GM23248 (cell line): ENCODE results near the gene GJE1. TPM values are rescaled to one million over a fixed set of nuclear protein-coding genes. Genes with fewer than 3 reads are reported as not detected.

Experiments used
- DNase-seq: peaks from one replicate; pipeline ENCODE4 v3.0.0-alpha.2; 2015
- H2AFZ ChIP-seq: fragments of 200-600 bp; sonication (generic); 2 replicates; pipeline ENCODE4 v1.6.1; 2016; ENCODE audit warnings: antibody characterized with exemption
- H3F3A ChIP-seq: fragments of 200-600 bp; sonication (generic); 2 replicates; pipeline ENCODE4 v1.6.1; 2016; ENCODE audit warnings: mild to moderate bottlenecking, antibody characterized with exemption, mixed run types; ENCODE audit not compliant: insufficient read depth
- H3K27ac ChIP-seq: fragments of 200-600 bp; sonication (generic); 2 replicates; pipeline ENCODE4 v1.5.1; 2016; ENCODE audit warnings: mild to moderate bottlenecking
- H3K27me3 ChIP-seq: fragments of 200-600 bp; sonication (generic); replicated peaks from 2 replicates; pipeline ENCODE4 v1.6.1; 2016; ENCODE audit warnings: mild to moderate bottlenecking; ENCODE audit not compliant: insufficient read depth
- H3K36me3 ChIP-seq: fragments of 200-600 bp; sonication (generic); 2 replicates; pipeline ENCODE4 v1.6.1; 2016; ENCODE audit warnings: low read depth, mild to moderate bottlenecking
- H3K4me1 ChIP-seq: fragments of 200-600 bp; sonication (generic); 2 replicates; pipeline ENCODE4 v1.6.1; 2016; ENCODE audit warnings: mild to moderate bottlenecking; ENCODE audit not compliant: insufficient read depth
- H3K4me2 ChIP-seq: fragments of 200-600 bp; sonication (generic); one replicate; pipeline ENCODE4 v1.6.1; 2016; ENCODE audit warnings: mild to moderate bottlenecking; ENCODE audit not compliant: unreplicated experiment
- H3K4me3 ChIP-seq: fragments of 200-600 bp; sonication (generic); 2 replicates; pipeline ENCODE4 v1.5.1; 2016; ENCODE audit warnings: mild to moderate bottlenecking
- H3K79me2 ChIP-seq: fragments of 200-600 bp; sonication (generic); 2 replicates; pipeline ENCODE4 v1.6.1; 2016; ENCODE audit warnings: mild to moderate bottlenecking; ENCODE audit not compliant: insufficient read depth
- H3K9ac ChIP-seq: fragments of 200-600 bp; sonication (generic); 2 replicates; pipeline ENCODE4 v1.6.1; 2016; ENCODE audit warnings: mild to moderate bottlenecking
- H3K9me2 ChIP-seq: fragments of 200-600 bp; sonication (generic); 2 replicates; pipeline ENCODE4 v1.6.1; 2016; ENCODE audit warnings: mixed run types, mild to moderate bottlenecking, moderate library complexity; ENCODE audit not compliant: insufficient read depth
- H3K9me3 ChIP-seq: fragments of 200-600 bp; sonication (generic); one replicate; pipeline ENCODE4 v1.6.1; 2017; ENCODE audit warnings: low read depth
- H4K20me1 ChIP-seq: fragments of 200-600 bp; sonication (generic); 2 replicates; pipeline ENCODE4 v1.6.0; 2016; ENCODE audit not compliant: insufficient read depth
- EZH2 ChIP-seq: fragments of 200-600 bp; sonication (generic); IDR thresholded peaks from 2 replicates; pipeline ENCODE4 v1.6.1; 2018; ENCODE audit warnings: antibody characterized with exemption, mild to moderate bottlenecking; ENCODE audit not compliant: insufficient read depth, poor library complexity, severe bottlenecking
- EZH2phosphoT487 ChIP-seq: fragments of 200-600 bp; sonication (generic); IDR thresholded peaks from 2 replicates; pipeline ENCODE4 v1.6.1; 2018; ENCODE audit warnings: antibody characterized with exemption, moderate library complexity, mild to moderate bottlenecking, low read depth; ENCODE audit not compliant: insufficient read depth
- WGBS, 2 experiments: methylation state at CpG; one replicate each; pipeline ENCODE4 v1.1.6; 2015 to 2017; ENCODE audit warnings: low lambda C conversion rate in 2 of 2, low coverage in 1 of 2; ENCODE audit errors: missing lambda C conversion rate in 2 of 2; 5-methylcytosine and 5-hydroxymethylcytosine counted together
- in situ Hi-C: fragments of 300-500 bp; cut with MboI; formaldehyde crosslinking; loops from 2 replicates; pipeline ENCODE4 v1.15.0; 2020
- polyA plus RNA-seq: library from polyadenylated mRNA; unstranded; fragments of >200 nt; fragmentation: Nextera tagmentation; extraction: Ambion mirVana; gene quantifications from 2 replicates; pipeline ENCODE4 v1.2.1, GENCODE V29; 2016
- total RNA-seq: library from RNA; depleted of rRNA; stranded (reverse); fragments of >200 nt; shearing (Covaris generic); gene quantifications from 2 replicates; pipeline ENCODE4 v1.2.3, GENCODE V29; 2014

The GJE1 gene
- total and polyA plus RNA-seq, 2 experiments from 2014 or later, result not detected

DNA sequence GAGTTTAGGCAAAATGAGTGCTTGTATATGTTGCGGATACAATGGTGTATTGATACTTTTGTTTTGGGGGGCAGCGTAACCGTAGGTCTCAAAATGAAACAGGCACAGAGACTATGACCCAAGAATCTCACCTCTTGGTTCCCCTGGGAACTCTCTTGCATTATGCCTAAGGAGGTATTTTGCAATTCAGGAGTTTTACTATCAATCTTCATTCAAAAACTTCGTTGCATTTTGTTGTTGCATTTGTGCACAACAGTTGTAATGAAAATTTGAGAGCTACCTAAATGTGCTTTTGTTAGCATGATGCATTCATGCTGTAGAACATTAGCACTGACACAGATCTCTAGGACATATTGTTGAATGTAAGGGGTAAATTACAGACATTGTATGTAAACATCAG lies 32.5 kb downstream of the GJE1 start:
- H3K9ac ChIP-seq, result no peak overlapping the region
- no peak overlapping the region for H3K4me2 ChIP-seq
- H3K36me3 ChIP-seq, result peaks cover 25% of the 10 kb centered on the region
- DNase-seq, result no peak
- H3K27me3 ChIP-seq, result no peaks in the 10 kb centered on the region
- H2AFZ ChIP-seq, result no peak overlapping the region
- H3K9me3 ChIP-seq, result no peaks in the 10 kb centered on the region
- peaks cover 8% of the 10 kb centered on the region; the same call in 1 of the 2 replicates for H4K20me1 ChIP-seq
- H3K27ac ChIP-seq, result no peak overlapping the region
- TF ChIP-seq EZH2phosphoT487 (no peak), EZH2 (no peak)
- in situ Hi-C loops, result loop anchor here (25.0 kb wide), 1 partner anchor 222 kb away; no protein-coding TSS in a partner anchor
- peaks cover 90% of the 10 kb centered on the region for H3K79me2 ChIP-seq
- H3K9me2 ChIP-seq, result no peaks in the 10 kb centered on the region
- H3K4me1 ChIP-seq, result no peaks in the 10 kb centered on the region
- no peaks in the 10 kb centered on the region for H3F3A ChIP-seq
- no peak overlapping the region for H3K4me3 ChIP-seq
- WGBS, 2 experiments, result 91 to 97% methylated on average over 4 of the region's 4 CpGs

- Histone ChIP-seq H3K4me2 (no peak overlapping the region), H3K9me3 (no peaks in the 10 kb centered on the region), H3K9me2 (no peaks in the 10 kb centered on the region), H3K4me1 (no peaks in the 10 kb centered on the region), H3F3A (no peaks in the 10 kb centered on the region), H3K36me3 (peaks cover 40% of the 10 kb centered on the region), H3K9ac (no peak overlapping the region), H3K79me2 (peaks cover 76% of the 10 kb centered on the region), H3K27ac (no peak overlapping the region), H3K4me3 (no peak overlapping the region), H4K20me1 (0 out of 2 replicates have a peak, but pooled peaks cover 4% of the 10 kb centered on the region), H2AFZ (no peak overlapping the region), H3K27me3 (no peaks in the 10 kb centered on the region)
- TF ChIP-seq EZH2phosphoT487, result no peak
- no peak for DNase-seq
- WGBS, 2 experiments, result 85 to 95% methylated on average over 3 of the region's 3 CpGs
- in situ Hi-C loops, result loop anchor here (25.0 kb wide), 1 partner anchor 220 kb away; no protein-coding TSS in a partner anchor
Measured at GRCh38 chr6:142167071-142167470, 34.3 kb downstream of the GJE1 start.

- WGBS, 2 experiments, result 96 to 100% methylated on average over 2 of the region's 2 CpGs
- H3K27me3 ChIP-seq, result no peaks in the 10 kb centered on the region
- in situ Hi-C loops, result loop anchor here (25.0 kb wide), 1 partner anchor 220 kb away; no protein-coding TSS in a partner anchor
Measured at GRCh38 chr6:142167486-142167885, 34.8 kb downstream of the GJE1 start.

DNA sequence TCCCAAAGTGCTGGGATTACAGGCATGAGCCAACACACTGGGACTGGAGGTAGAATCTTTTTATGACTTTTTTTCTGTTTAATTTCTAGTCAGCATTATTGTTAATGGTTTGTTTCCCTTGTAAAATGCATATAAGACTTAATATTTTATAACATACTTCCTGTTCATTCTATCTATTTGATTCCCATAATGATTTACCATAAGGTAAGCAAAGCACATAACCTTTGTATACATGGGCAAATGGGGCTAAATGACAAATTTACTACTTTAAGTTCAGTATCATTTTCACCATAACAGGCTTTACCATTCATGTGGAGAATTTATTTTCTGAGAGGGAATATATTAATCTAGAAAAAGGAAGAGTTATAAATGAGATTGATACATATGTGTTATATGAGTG lies 38.6 kb downstream of the GJE1 start:
- no peak overlapping the region for H3K27ac ChIP-seq
- no peak overlapping the region for H3K9ac ChIP-seq
- H3K79me2 ChIP-seq, result peaks cover 45% of the 10 kb centered on the region
- H3K4me2 ChIP-seq, result no peak overlapping the region
- H4K20me1 ChIP-seq, result no peaks in the 10 kb centered on the region
- H3K4me3 ChIP-seq, result no peak overlapping the region
- TF ChIP-seq EZH2phosphoT487 (no peak), EZH2 (no peak)
- no peak for DNase-seq
- in situ Hi-C loops, result loop anchor here (25.0 kb wide), 1 partner anchor 216 kb away; no protein-coding TSS in a partner anchor
- H3K27me3 ChIP-seq, result no peaks in the 10 kb centered on the region
- no peaks in the 10 kb centered on the region for H3F3A ChIP-seq
- no peak overlapping the region for H2AFZ ChIP-seq
- H3K36me3 ChIP-seq, result peaks cover 54% of the 10 kb centered on the region
- H3K9me3 ChIP-seq, result no peaks in the 10 kb centered on the region
- H3K9me2 ChIP-seq, result no peaks in the 10 kb centered on the region
- H3K4me1 ChIP-seq, result no peaks in the 10 kb centered on the region

More at GRCh38 chr6:142167486-142167885, 34.8 kb downstream of the GJE1 start:
- H3K9me3 ChIP-seq, result no peaks in the 10 kb centered on the region
- H3K4me2 ChIP-seq, result no peak overlapping the region
- peaks cover 43% of the 10 kb centered on the region for H3K36me3 ChIP-seq
- no peak overlapping the region for H3K27ac ChIP-seq
- H3K4me1 ChIP-seq, result no peaks in the 10 kb centered on the region
- no peak for DNase-seq
- H2AFZ ChIP-seq, result no peak overlapping the region
- no peak overlapping the region for H3K4me3 ChIP-seq
- no peak overlapping the region for H3K9ac ChIP-seq
- H4K20me1 ChIP-seq, result 0 out of 2 replicates have a peak, but pooled peaks cover 4% of the 10 kb centered on the region
- peaks cover 73% of the 10 kb centered on the region for H3K79me2 ChIP-seq
- no peaks in the 10 kb centered on the region for H3K9me2 ChIP-seq
- TF ChIP-seq EZH2phosphoT487 (no peak), EZH2 (no peak)
- H3F3A ChIP-seq, result no peaks in the 10 kb centered on the region

- Histone ChIP-seq H3K4me3 (no peak overlapping the region), H3F3A (no peaks in the 10 kb centered on the region), H3K9me3 (no peaks in the 10 kb centered on the region), H3K9ac (no peak overlapping the region), H3K36me3 (peaks cover 52% of the 10 kb centered on the region), H3K4me2 (no peak overlapping the region), H4K20me1 (no peaks in the 10 kb centered on the region), H2AFZ (no peak overlapping the region), H3K27ac (no peak overlapping the region), H3K4me1 (no peaks in the 10 kb centered on the region), H3K27me3 (no peaks in the 10 kb centered on the region), H3K79me2 (peaks cover 44% of the 10 kb centered on the region), H3K9me2 (no peaks in the 10 kb centered on the region)
- DNase-seq, result no peak
- TF ChIP-seq EZH2phosphoT487, result no peak
- TF ChIP-seq EZH2, result no peak
- in situ Hi-C loops, result loop anchor here (25.0 kb wide), 1 partner anchor 215 kb away; no protein-coding TSS in a partner anchor
Measured at GRCh38 chr6:142172758-142173157, 40.0 kb downstream of the GJE1 start.
